Activated CD4-positive, alpha-beta T cell treated with anti-CD3 and anti-CD28 coated beads for 1 hour (primary cell): ENCODE data around the gene NIPBL.
"Not testable (repeated sequence)": the region's sequence is repeated elsewhere in the genome, so short reads cannot be mapped to it uniquely, and the experiment has no call there.

Experiments
- DNase-seq: peaks from one replicate; pipeline ENCODE4 v3.0.0-alpha.2; 2020

NIPBL gene

DNA sequence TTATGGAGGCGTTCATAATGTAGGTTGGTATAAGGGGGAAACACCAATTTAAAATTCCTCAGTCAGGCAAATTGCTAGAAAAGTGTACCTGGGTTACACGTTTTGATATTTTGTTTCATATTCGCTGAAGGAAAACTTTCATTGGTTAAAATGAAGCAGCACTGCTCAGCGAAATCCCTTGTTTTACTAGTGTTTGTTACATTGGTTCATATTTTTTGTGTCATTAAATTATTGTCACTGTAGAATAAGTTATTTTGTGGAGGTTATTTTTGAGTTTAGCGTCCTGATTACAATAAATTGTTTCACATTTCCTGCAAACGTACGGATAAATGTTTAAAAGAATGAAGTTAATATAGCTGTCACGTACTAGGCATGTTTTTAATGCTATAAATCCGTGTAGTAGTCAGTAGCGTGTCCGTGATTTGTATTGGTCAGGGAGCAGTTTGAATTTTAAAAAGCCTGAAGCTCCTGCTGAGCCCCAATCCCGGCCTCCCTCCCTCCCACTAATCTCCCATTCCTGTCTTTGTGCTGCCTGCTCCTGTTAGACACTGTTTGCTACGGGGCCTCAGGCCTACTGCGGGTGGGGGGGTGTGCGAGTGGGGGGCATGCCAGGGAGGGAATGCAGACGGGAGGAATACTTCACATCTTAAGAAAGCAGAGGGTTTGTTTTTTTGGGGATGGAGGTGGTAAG lies 2.0 kb downstream of the NIPBL start:
- DNase-seq, result no peak

DNA sequence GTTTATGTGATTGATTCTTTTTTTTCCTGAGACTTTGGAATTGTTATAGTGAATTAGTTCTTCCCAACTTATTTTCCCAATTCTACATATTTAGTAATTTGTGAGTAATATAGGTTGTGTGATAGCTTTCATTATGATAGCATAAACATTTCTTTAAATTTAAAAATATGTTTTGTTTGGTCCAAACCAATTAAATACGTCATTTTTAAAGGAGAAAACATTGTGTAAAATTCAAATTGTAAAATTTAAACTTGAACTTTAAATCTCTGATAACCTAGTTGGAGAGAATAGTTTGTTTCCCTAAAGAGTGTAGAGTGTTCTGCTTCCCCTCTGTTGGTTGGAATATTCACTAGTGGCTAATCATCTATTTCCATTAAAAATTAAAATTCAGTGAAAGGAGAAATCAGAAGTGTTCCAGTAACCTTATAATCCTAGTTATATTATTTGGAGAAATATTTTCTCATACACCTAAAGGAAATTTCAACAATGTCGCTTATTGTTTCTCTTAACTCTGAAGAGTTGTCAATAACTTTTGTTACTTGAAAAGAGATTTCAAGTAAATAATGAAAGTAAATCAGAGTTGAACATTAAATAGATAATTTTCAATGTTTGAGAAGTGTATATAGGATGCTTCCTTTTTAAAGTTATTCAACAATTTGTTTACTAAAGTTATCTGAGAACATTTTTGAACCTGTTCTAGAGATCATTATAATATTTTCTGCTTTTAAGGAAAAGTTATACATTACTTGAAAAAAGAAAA lies 2.9 kb downstream of the NIPBL start:
- DNase-seq, result no peak

DNA sequence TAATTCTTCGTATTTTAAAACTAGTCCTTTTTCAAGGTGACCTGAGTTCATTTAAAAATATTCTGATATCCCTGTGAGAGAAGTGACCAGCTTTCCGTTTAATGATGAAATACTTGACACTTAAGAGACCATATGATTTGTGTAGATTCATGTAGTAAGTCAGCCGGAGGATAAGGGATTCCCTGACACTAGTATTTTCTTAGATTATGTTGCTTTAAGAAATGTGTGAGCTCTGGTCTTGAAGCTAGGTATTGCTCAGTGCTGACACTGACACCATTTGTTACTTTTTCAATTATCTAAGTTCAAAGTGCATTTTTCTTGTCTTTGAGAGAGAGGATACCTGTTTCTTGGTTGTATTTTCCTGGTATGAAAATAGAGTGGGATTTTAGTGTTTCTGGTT lies 4.2 kb downstream of the NIPBL start:
- DNase-seq, result no peak

DNA sequence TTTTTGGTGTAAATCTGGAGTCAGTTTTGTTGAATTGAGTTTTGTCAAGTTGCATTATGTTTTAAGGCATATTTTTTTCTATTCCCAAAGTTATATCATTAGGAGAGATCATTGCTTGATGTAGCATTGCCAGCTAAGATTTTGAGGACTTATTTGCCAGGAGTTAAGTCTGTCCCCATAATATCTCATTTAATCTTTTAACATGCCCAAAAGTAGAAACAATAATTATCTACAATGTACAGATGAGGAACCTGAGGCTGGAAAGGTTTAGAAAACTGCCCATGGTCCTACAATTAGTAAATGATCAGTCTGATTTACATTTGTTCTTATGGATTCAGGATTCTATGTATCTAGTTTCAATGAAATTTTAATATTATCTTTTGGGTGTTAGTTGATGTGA lies 4.7 kb downstream of the NIPBL start:
- DNase-seq, result no peak

DNA sequence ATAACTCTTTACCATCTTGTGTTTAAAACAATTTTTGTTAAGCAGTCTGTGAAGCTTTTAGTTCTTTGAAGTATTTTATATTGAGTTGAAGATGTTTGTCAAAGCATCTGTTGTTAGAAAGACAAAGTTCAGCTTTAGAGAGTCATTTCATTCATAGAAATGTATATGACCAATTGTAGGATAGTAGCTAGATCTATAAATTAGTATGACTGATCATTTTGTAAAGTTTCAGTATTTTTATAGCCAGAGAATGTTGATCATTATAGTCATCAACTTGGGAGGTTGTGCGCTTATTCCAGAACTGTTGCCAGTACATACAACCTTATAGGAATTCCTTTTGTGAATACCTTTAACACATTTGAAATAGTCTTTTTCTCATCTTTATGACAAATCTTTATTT lies 5.2 kb downstream of the NIPBL start:
- DNase-seq, result no peak

DNA sequence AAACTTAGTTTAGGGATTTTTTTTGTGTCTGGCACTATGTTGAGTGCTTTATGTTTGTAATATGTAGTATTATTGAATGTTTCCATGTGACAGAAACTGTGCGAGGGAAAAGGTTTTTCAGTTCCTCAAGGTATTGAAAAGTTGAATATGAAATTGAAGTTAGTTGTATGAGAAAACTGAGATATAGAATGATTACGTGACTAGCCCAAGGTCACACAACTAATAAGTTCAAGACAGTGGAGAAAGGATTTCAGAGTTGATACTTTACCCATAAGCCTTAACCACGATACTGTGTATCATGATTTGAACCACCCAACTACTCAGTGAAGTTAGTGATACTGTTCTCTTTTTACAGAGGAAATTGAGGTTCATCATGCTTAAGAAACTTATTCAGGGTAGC lies 5.7 kb downstream of the NIPBL start:
- DNase-seq, result no peak

DNA sequence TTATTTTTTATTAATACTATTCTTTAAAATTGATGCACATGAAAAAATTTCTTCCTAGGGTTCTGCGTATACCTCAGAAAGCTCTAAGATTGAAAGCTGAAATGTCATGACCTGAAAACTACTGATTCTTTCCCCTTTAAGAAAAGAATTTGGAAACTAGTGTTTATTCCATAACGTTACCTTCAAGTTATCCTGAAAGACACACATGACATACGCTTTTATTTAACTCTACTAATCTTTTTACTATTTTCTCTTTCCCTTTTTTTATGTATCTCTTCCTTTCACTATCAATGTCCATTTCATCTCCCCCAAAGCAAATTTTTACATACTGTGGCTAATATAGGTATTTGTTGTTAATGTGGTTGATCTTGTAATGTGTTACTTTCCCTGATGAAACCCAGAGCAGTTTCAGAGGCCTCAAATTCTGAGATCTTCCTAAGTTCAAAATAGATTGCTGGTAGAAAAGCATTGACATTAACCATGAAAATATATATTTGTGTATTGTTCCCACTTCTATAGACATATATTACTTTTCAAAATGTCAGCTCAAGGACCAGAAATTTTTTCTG lies 7.4 kb downstream of the NIPBL start:
- DNase-seq, result no peak

DNA sequence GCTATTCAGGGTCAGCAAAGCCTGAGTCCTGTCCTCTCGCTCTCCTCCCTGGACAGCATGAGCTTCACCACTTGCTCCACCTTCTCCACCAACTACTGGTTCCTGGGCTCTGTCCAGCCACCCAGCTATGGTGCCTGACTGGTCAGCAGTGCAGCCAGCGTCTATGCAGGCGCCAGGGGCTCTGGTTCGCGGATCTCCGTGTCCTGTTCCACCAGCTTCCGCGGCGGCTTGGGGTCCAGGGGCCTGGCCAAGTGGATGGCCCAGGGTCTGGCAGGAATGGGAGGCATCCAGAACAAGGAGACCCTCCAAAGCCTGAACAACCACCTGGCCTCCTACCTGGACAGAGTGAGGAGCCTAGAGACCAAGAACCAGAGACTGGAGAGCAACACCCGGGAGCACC lies 8.6 kb downstream of the NIPBL start:
- DNase-seq, result no peak

DNA sequence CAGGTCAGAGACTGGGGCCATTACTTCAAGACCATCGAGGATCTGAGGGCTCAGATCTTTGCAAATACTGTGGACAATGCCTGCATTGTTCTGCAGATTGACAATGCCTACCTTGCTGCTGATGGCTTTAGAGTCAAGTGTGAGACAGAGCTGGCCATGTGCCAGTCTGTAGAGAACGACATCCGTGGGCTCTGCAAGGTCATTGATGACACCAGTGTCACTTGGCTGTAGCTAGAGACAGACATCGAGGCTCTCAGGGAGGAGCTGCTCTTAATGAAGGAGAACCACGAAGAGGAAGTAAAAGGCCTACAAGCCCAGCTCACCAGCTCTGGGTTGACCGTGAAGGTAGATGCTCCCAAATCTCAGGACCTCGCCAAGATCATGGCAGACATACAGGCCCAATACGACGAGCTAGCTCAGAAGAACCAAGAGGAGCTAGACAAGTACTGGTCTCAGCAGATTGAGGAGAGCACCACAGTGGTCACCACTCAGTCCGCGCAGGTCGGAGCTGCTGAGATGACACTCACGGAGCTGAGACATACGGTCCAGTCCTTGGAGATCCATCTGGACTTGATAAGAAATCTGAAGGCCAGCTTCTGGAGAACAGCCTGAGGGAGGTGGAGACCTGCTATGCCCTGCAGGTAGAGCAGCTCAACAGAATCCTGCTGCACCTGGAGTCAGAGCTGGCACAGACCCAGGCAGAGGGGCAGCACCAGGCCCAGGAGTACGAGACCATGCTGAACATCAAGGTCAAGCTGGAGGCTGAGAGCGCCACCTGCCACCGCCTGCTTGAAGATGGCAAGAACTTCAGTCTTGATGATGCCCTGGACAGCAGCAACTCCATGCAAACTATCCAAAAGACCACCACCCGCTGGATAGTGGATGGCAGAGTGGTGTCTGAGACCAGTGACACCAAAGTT lies 9.3 kb downstream of the NIPBL start:
- DNase-seq, result no peak

DNA sequence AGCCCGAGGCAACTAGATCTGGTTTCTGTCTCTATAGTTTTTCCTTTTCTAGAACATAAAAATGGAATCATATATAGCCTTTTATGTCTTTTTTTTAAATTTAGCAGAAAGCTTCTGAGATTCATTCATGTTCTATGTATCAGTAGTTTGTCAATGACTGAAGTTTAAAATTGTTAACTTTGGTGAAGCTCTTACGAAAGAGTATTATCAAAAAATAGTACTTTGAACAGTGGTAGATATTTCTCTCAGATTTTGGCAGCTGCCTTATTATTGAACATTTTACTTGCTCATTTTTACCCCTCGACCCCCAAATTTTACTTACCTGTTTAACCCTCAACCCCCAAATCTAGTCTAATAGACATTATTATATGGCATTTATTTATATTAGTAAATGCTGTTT lies 10.2 kb downstream of the NIPBL start:
- DNase-seq, result no peak

DNA sequence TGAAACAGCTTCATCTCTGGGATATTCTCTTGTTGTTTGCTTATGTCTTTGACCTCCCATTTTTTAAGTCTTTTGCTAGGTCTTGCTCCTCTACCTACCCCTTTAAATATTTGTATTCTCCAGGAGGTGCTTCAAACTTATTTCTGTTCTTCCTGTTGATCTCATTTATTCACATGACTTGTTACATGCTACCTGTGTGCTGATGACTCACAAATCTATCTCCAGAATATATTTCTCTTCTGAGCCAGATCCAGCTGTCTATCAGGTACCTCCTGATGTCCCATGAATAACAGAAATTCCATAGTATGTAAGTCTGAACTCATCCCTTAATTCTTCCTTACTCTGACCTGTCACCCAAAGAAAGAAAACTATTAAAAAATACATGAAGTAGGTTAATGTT lies 11.0 kb downstream of the NIPBL start:
- DNase-seq, result no peak

DNA sequence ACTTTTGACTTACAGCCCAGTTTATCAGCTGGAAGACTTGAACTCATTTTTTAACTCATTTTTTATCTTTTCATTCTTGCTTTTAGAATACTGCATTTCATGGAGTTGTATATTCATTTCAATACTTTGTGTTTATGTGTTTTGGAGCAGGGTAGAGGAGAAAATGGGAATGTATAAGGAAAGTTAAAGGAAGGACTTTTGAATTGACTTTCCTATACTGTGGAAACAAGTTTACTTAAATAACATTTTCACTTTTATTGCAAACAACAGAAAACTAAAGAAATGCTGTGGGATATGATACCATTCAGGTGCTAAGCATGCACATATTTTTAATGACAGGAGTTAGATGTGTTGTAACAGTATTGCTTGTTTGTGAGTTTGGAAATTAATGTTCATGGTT lies 11.7 kb downstream of the NIPBL start:
- DNase-seq, result no peak

DNA sequence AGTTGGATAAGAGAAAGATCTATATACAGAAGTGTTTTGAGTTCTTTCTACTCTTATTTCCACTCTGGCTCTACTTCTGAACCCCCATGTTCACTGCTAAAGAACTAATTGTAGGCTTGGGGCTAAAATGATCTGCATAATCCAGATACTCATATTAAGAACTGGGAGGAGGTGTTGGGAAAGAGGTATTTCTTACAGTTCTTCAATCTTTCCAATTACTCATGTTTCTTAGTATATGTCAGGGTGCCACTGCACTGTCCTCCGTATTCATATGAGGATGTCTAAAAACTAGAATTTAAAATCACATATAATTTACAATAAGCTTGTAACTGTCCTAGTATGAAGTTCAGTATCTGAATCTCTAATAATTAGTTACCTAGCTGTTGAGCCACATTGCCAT lies 12.7 kb downstream of the NIPBL start:
- DNase-seq, result no peak

DNA sequence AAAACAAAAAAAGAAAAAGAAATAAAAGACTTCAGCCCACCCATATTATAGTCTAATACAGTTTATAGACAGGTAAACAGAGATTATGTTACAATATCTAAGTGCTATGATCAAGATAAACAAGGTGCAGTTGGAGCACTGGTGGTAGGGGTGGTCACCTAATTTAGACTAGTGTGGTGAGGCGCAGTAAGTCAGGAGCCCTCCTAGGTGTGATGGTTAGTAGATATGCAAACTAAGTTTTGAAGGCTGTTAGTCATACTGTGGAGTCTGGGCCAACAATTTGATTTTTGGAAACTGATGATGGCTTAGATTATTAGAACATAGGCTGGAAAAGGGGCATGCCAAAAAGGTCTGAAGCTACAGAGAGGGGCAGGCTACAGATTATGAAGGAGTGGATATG lies 14.7 kb downstream of the NIPBL start:
- no peak for DNase-seq

DNA sequence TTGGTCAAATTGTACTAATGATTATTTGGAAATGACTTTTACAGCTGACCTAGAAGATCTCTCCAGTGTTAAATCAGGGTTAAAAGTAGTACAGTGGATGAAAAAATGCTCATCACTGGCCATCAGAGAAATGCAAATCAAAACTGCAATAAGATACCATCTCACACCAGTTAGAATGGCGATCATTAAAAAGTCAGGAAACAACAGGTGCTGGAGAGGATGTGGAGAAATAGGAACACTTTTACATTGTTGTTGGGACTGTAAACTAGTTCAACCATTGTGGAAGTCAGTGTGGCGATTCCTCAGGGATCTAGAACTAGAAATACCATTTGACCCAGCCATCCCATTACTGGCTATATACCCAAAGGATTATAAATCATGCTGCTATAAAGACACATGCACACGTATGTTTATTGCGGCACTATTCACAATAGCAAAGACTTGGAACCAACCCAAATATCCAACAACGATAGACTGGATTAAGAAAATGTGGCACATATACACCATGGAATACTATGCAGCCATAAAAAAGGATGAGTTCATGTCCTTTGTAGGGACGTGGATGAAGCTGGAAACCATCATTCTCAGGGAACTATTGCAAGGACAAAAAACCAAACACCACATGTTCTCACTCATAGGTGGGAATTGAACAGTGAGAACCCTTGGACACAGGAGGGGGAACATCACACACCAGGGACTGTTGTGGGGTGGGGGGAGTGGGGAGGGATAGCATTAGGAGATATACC lies 15.7 kb downstream of the NIPBL start:
- DNase-seq, result not testable (repeated sequence)

DNA sequence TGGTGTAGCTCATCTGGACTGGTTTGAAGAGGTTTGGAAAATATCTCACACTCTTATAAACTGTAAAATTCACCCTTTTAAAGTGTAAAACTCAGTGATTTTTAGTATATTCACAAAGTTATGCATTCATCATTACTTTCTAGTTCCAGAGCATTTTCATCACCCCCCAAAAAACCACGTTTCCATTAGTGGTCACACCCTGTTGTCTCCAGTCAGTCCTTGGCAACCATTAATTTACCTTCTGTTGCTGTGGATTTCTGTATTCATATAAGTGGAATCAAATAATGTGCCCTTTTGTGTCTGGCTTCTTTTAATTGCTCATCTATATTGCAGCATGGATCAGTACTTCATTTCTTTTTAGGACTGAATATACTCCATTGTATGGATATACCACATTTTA lies 18.4 kb downstream of the NIPBL start:
- no peak for DNase-seq

DNA sequence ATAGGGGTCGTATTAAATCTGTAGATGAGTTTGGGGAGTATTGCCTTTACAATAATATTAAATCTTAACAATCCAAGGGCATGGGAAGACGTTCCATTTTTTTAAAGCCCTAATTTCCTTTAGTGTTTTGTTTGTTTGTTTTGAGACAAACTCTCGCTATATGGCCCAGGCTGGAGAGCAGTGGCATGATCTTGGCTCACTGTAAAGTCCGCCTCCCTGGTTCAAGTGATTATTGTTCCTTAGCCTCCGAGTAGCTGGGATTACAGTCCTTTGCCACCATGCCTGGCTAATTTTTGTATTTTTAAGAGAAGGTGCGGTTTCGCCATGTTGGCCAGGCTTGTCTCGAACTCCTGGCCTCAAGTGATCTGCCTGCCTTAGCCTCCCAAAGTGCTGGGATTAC lies 19.9 kb downstream of the NIPBL start:
- DNase-seq, result no peak

DNA sequence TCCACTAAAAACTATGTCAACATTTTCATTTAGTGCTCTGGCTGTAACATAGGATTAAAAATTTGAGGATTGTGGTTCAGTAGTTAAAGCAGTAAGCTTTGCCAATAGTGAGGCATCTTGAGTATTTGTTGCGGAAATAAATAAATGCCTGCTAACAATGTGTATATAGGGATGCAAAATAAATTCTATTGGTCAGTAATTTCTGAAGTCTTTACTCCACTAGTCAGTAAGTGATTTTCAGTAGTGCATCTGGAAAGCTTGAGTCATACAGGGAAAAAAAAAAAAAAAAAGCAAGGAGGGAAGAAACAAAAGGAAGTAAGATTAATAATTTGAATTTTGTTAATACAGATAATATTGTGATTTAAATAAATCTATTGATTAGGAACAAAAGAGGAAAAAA lies 21.0 kb downstream of the NIPBL start:
- DNase-seq, result no peak

DNA sequence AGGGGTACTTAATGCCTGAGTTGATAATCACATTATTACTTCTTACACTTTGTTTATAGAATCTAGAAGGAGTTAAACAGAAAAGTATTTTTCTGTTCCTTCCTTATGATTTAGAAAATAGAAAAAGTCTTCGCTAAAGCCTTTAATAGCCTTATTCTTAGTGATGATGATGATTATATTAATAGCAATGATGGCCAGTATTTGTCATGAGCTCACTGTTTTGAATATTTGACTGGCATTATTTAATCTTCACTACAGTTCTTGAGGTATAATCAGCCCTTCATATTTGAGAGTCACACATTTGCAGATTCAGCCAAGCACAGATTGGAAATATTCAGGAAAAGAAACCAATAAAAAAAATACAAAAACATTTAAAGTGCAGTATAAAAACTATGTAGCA lies 23.3 kb downstream of the NIPBL start:
- no peak for DNase-seq

DNA sequence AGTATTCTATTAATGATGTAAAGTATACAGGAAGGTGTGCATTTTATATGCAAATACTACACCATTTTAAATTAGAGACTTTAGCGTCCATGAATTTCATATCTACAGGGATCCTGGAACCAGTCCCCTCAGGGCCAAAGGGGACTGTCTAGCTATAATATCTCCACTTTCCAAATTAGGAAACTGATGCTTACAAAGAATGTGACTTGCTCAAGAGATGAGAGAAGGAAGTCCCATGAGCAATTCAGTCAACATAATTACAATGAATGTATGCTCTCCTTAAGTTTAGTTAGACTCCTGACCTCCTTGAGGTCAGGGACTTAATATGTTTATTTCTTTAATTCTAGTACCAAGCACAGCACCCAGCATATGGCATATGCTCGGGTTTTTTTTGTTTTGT lies 23.7 kb downstream of the NIPBL start:
- DNase-seq, result no peak

DNA sequence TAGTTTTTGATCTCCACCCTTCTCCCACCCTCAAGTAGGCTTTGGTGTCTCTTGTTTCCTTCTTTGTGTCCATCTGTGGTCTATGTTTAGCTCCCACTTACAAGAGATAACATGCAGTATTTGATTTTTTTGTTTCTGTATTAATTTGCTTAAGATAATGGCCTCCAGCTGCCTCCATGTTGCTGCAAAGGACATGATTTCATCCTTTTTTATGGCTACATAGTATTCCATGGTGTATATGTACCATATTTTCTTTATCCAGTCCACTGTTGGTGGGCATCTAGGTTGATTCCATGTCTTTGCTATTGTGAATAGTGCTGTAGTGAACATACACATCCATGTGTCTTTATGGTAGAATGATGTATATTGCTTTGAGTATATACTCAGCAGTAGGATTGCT lies 24.5 kb downstream of the NIPBL start:
- not testable (repeated sequence) for DNase-seq

DNA sequence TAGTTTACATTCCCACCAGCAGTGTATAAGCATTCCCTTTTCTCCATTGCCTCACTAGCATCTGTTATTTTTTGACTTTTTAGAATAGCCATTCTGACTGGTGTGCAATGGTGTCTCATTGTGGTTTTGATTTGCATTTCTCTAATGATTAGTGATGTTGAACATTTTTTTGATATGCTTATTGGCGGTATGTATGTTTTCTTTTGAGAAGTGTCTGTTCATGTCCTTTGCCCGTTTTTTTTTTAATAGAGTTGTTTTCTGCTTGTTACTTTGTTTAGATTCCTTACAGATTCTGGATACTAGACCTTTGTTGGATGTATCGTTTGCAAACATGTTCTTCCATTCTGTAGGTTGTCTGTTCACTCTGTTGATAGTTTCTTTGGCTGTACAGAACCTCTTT lies 25.3 kb downstream of the NIPBL start:
- no peak for DNase-seq

DNA sequence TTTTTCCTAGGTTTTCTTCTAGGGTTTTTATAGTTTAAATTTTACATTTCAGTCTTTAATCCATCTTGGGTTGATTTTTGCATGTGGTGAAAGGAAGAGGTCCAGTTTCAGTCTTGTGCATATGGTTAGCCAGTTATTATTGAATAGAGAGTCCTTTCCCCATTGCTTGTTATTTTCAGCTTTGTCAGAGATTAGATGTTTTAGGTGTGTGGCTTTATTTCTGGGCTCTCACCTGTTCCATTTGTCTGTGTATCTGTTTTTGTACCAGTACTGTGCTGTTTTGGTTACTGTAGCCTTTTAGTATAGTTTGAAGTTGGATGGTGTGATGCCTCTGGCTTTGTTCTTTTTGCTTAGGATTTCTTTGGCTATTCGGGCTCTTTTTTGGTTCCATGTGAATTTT lies 25.8 kb downstream of the NIPBL start:
- DNase-seq, result no peak
